ENCODE measurements around the gene PCNX4.

DNA sequence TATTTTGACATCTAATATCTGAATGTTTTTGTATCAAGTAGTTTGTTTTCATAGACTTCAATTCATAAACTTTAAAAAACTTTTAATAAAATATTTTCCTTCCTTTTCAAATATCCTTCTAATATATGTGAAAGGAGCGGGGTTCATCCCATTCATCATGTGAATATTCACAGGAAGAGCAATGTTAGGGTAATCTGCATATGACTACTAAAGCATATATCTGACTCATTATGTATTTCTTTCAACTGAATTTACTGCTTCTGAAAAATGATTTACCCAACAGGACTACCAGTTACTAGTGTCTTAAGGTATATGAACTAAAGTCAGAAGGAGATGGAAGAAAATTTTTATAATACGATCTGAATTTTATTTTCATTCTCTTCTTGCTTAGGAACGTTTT is 43.0 kb downstream of the PCNX4 start:
- TF ChIP-seq CTCF (IDR thresholded peaks at IDR 0.05; ENCODE audit: low read depth, low read length), result no peak
- no peak for TF ChIP-seq EZH2phosphoT487 (IDR thresholded peaks at IDR 0.05; ENCODE audit: low read depth)
